GM23338 (cell line): ENCODE results near the gene TMEM135. TPM values are rescaled to one million over a fixed set of nuclear protein-coding genes. Genes with fewer than 3 reads are reported as not detected.
"Not testable (repeated sequence)": the region's sequence is repeated elsewhere in the genome, so short reads cannot be mapped to it uniquely, and the experiment has no call there.

Source experiments
- ATAC-seq: fragments of 200-7000 bp; cut with Tn5 transposase; 3 replicates; pipeline ENCODE4 v1.9.1; 2020
- DNase-seq: peaks from one replicate; pipeline ENCODE4 v3.0.0-alpha.2; 2015; ENCODE audit warnings: low spot score
- H2AFZ ChIP-seq: fragments of 200-600 bp; sonication (generic); 2 replicates; pipeline ENCODE4 v1.8.0; 2016; ENCODE audit warnings: antibody characterized with exemption, mild to moderate bottlenecking, moderate library complexity
- H3F3A ChIP-seq: fragments of 200-600 bp; sonication (generic); replicated peaks from 2 replicates; pipeline ENCODE4 v1.8.0; 2017; ENCODE audit warnings: antibody characterized with exemption, mixed run types, low read depth
- H3K27ac ChIP-seq: fragments of 200-600 bp; sonication (generic); 2 replicates; pipeline ENCODE4 v1.6.1; 2016; ENCODE audit warnings: low read depth
- H3K27me3 ChIP-seq: fragments of 200-600 bp; sonication (generic); 2 replicates; pipeline ENCODE4 v1.8.0; 2016; ENCODE audit warnings: mild to moderate bottlenecking, mixed run types, moderate library complexity; ENCODE audit not compliant: insufficient read depth
- H3K36me3 ChIP-seq: fragments of 200-600 bp; sonication (generic); 2 replicates; pipeline ENCODE4 v1.8.0; 2016; ENCODE audit warnings: mild to moderate bottlenecking; ENCODE audit not compliant: insufficient read depth
- H3K4me1 ChIP-seq: fragments of 200-600 bp; sonication (generic); 2 replicates; pipeline ENCODE4 v1.8.0; 2016; ENCODE audit warnings: mild to moderate bottlenecking, moderate library complexity; ENCODE audit not compliant: insufficient read depth
- H3K4me2 ChIP-seq: fragments of 200-600 bp; sonication (generic); 2 replicates; pipeline ENCODE4 v1.7.1; 2017; ENCODE audit warnings: mixed run types
- H3K4me3 ChIP-seq: fragments of 200-600 bp; sonication (generic); 2 replicates; pipeline ENCODE4 v1.6.1; 2016; ENCODE audit warnings: mixed run types
- H3K79me2 ChIP-seq: fragments of 200-600 bp; sonication (generic); replicated peaks from 2 replicates; pipeline ENCODE4 v1.8.0; 2017; ENCODE audit warnings: mild to moderate bottlenecking; ENCODE audit not compliant: insufficient read depth
- H3K9me2 ChIP-seq: fragments of 200-600 bp; sonication (generic); 2 replicates; pipeline ENCODE4 v1.8.0; 2017; ENCODE audit not compliant: insufficient read depth
- H4K20me1 ChIP-seq: fragments of 200-600 bp; sonication (generic); replicated peaks from 2 replicates; pipeline ENCODE4 v1.8.0; 2017; ENCODE audit warnings: mild to moderate bottlenecking; ENCODE audit not compliant: insufficient read depth
- H3K27ac Mint-ChIP-seq: 2 replicates; pipeline ENCODE4 v1.8.0; 2020; ENCODE audit warnings: inconsistent platforms, mild to moderate bottlenecking, moderate library complexity, mixed read lengths
- H3K27me3 Mint-ChIP-seq: 3 replicates; pipeline ENCODE4 v1.8.0; 2022; ENCODE audit warnings: low read depth, mild to moderate bottlenecking, moderate library complexity, mixed read lengths, inconsistent platforms; ENCODE audit not compliant: insufficient read depth, poor library complexity
- H3K36me3 Mint-ChIP-seq: 3 replicates; pipeline ENCODE4 v1.8.0; 2021; ENCODE audit warnings: low read depth, mild to moderate bottlenecking, inconsistent platforms, moderate library complexity, mixed read lengths
- H3K4me1 Mint-ChIP-seq: 3 replicates; pipeline ENCODE4 v1.8.0; 2020; ENCODE audit warnings: mild to moderate bottlenecking, inconsistent platforms, mixed read lengths
- H3K4me3 Mint-ChIP-seq: 3 replicates; pipeline ENCODE4 v1.8.0; 2021; ENCODE audit warnings: moderate library complexity, mild to moderate bottlenecking, inconsistent platforms, mixed read lengths
- H3K9me3 Mint-ChIP-seq: 3 replicates; pipeline ENCODE4 v1.8.0; 2020; ENCODE audit warnings: moderate library complexity, mild to moderate bottlenecking, inconsistent platforms, mixed read lengths
- CREB1 ChIP-seq: fragments of 250-450 bp; sonication (Bioruptor Pico); IDR thresholded peaks from 2 replicates; pipeline ENCODE4 v1.5.0; 2020; ENCODE audit warnings: low read depth, mild to moderate bottlenecking, moderate library complexity
- EZH2phosphoT487 ChIP-seq: fragments of 200-600 bp; sonication (generic); IDR thresholded peaks from one replicate; pipeline ENCODE4 v1.8.1; 2018; ENCODE audit warnings: antibody characterized with exemption; ENCODE audit not compliant: unreplicated experiment
- JUNB ChIP-seq: IDR thresholded peaks from one replicate; pipeline ENCODE4 v1.6.1; 2016; ENCODE audit warnings: antibody characterized with exemption; ENCODE audit not compliant: unreplicated experiment
- ZNF114 ChIP-seq: fragments of 250-450 bp; sonication (Bioruptor Pico); IDR thresholded peaks from 2 replicates; pipeline ENCODE4 v1.5.0; 2020; ENCODE audit warnings: mild to moderate bottlenecking, moderate library complexity
- ZNF331 ChIP-seq: fragments of 250-450 bp; sonication (Bioruptor Pico); IDR thresholded peaks from 2 replicates; pipeline ENCODE4 v1.5.0; 2020; ENCODE audit warnings: low read depth, mild to moderate bottlenecking, moderate library complexity
- polyA plus RNA-seq: library from polyadenylated mRNA; unstranded; fragments of >200 nt; fragmentation: Nextera tagmentation; extraction: Ambion mirVana; gene quantifications from 2 replicates; pipeline ENCODE4 v1.2.1, GENCODE V29; 2016
- total RNA-seq: library from RNA; depleted of rRNA; stranded (reverse); fragments of >200 nt; shearing (Covaris generic); gene quantifications from 2 replicates; pipeline ENCODE4 v1.2.3, GENCODE V29; 2014
- TF ChIP-seq, protein P1 (sequence below): IDR thresholded peaks from one replicate; pipeline ENCODE4 v1.6.1; 2018; ENCODE audit warnings: antibody characterized with exemption; ENCODE audit not compliant: unreplicated experiment
- TF ChIP-seq, protein P2 (sequence below): IDR thresholded peaks from 2 replicates; pipeline ENCODE4 v1.6.1; 2016; ENCODE audit warnings: antibody characterized with exemption
- TF ChIP-seq, protein P3 (sequence below), 2 experiments: fragments of 200-600 bp in 1 of 2; sonication (generic) in 1 of 2; conservative IDR thresholded peaks; 2 replicates each; pipeline versions ENCODE4 v1.5.1 to v1.6.1; 2016 to 2017; ENCODE audit warnings: antibody characterized with exemption in 2 of 2, low read depth in 2 of 2, mild to moderate bottlenecking in 2 of 2, moderate library complexity in 1 of 2

Gene TMEM135
- total and polyA plus RNA-seq, 2 experiments from 2014 or later = 23.4 to 49.9 TPM

DNA sequence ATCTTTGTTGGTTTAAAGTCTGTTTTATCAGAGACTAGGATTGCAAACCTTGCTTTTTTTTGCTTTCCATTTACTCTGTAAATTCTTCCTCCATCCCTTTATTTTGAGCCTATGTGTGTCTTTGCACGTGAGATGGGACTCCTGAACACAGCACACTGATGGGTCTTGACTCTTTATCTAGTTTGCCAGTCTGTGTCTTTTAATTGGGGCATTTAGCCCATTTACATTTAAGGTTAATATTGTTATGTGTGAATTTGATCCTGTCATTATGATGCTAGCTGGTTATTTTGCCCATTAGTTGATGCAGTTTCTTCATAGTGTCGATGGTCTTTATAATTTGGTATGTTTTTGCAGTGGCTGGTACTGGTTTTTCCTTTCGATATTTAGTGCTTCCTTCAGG lies 131.3 kb downstream of the TMEM135 start:
- DNase-seq, H3K27me3 Mint-ChIP-seq, H3K4me3 Mint-ChIP-seq, H3K4me1 Mint-ChIP-seq, ATAC-seq, H3K27ac Mint-ChIP-seq, H3K27ac ChIP-seq, H3K4me2 ChIP-seq, H2AFZ ChIP-seq, H3K27me3 ChIP-seq, H3K4me1 ChIP-seq, H4K20me1 ChIP-seq, H3F3A ChIP-seq, H3K36me3 ChIP-seq, H3K9me2 ChIP-seq, H3K4me3 ChIP-seq: not testable (repeated sequence)
- H3K36me3 Mint-ChIP-seq = peaks cover 14% of the 10 kb centered on the region; the same call in 2 of the 3 replicates
- H3K79me2 ChIP-seq = peaks cover 22% of the 10 kb centered on the region
- H3K9me3 Mint-ChIP-seq = peaks cover 14% of the 10 kb centered on the region; the same call in 1 of the 3 replicates

DNA sequence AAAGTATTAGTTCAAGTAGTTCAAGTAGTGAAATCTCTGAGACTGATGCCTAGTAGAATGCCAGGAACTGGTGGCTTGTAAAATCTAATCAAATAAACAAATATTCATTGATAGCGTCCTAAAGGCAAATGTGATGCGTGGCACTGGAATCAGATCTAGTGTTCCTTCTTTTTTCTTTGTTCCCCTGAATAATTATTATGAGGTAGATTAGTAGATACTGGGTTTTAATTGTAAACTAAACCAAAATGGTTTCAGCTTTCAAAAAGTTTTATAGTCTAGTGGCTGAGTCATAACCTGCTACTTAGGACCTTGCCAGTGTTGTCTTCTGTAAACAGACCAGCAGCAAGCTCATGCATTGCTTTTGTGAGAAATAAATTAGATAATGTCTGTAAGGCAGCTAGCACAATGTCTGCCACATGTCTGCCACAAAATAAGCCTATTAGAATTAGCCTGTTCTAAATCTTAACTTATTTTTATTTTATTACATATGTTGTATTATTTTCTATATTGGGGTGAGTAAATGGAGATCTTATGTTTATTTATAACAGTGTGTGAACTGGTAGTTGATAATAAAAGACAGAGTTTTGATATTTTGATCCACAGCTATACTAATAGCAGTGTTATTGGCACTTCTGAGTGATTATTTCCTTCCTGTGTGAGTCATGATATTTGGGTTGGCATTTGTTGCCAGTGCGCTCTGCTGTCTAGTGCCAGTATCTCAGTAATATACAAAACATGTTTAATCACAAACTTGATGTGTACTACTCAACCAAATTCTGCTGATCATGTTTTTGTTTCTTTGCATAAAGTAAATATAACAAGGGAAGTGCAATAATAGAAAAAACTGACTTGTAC lies 135.7 kb downstream of the TMEM135 start:
- no peak overlapping the region for H2AFZ ChIP-seq
- no peaks in the 10 kb centered on the region for H3K9me2 ChIP-seq
- H3K4me3 Mint-ChIP-seq = no peak overlapping the region
- no peak for ATAC-seq
- no peak overlapping the region for H3K27ac ChIP-seq
- no peak overlapping the region for H3K27ac Mint-ChIP-seq
- H4K20me1 ChIP-seq = no peaks in the 10 kb centered on the region
- no peaks in the 10 kb centered on the region for H3F3A ChIP-seq
- H3K36me3 Mint-ChIP-seq = peaks cover 20% of the 10 kb centered on the region; the same call in 2 of the 3 replicates
- H3K9me3 Mint-ChIP-seq = peaks cover 6% of the 10 kb centered on the region; the same call in 2 of the 3 replicates
- H3K4me2 ChIP-seq = no peak overlapping the region
- no peaks in the 10 kb centered on the region for H3K27me3 ChIP-seq
- peaks cover 3% of the 10 kb centered on the region; the same call in 1 of the 2 replicates for H3K36me3 ChIP-seq
- no peak overlapping the region for H3K4me3 ChIP-seq
- H3K27me3 Mint-ChIP-seq = no peaks in the 10 kb centered on the region
- H3K4me1 Mint-ChIP-seq = peaks cover 15% of the 10 kb centered on the region; the same call in 2 of the 3 replicates
- no peak for DNase-seq
- H3K79me2 ChIP-seq = peaks cover 13% of the 10 kb centered on the region
- H3K4me1 ChIP-seq = 0 out of 2 replicates have a peak, but pooled peaks cover 4% of the 10 kb centered on the region
- TF ChIP-seq, protein P1, sequence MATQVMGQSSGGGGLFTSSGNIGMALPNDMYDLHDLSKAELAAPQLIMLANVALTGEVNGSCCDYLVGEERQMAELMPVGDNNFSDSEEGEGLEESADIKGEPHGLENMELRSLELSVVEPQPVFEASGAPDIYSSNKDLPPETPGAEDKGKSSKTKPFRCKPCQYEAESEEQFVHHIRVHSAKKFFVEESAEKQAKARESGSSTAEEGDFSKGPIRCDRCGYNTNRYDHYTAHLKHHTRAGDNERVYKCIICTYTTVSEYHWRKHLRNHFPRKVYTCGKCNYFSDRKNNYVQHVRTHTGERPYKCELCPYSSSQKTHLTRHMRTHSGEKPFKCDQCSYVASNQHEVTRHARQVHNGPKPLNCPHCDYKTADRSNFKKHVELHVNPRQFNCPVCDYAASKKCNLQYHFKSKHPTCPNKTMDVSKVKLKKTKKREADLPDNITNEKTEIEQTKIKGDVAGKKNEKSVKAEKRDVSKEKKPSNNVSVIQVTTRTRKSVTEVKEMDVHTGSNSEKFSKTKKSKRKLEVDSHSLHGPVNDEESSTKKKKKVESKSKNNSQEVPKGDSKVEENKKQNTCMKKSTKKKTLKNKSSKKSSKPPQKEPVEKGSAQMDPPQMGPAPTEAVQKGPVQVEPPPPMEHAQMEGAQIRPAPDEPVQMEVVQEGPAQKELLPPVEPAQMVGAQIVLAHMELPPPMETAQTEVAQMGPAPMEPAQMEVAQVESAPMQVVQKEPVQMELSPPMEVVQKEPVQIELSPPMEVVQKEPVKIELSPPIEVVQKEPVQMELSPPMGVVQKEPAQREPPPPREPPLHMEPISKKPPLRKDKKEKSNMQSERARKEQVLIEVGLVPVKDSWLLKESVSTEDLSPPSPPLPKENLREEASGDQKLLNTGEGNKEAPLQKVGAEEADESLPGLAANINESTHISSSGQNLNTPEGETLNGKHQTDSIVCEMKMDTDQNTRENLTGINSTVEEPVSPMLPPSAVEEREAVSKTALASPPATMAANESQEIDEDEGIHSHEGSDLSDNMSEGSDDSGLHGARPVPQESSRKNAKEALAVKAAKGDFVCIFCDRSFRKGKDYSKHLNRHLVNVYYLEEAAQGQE = no peak
- TF ChIP-seq ZNF114 (CRISPR knock-in tag) = no peak
- no peak for TF ChIP-seq ZNF331 (CRISPR knock-in tag)
- no peak for TF ChIP-seq CREB1 (CRISPR knock-in tag)
- TF ChIP-seq EZH2phosphoT487 = no peak
- no peak for TF ChIP-seq JUNB
- TF ChIP-seq, protein P2, sequence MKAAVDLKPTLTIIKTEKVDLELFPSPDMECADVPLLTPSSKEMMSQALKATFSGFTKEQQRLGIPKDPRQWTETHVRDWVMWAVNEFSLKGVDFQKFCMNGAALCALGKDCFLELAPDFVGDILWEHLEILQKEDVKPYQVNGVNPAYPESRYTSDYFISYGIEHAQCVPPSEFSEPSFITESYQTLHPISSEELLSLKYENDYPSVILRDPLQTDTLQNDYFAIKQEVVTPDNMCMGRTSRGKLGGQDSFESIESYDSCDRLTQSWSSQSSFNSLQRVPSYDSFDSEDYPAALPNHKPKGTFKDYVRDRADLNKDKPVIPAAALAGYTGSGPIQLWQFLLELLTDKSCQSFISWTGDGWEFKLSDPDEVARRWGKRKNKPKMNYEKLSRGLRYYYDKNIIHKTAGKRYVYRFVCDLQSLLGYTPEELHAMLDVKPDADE = no peak
- TF ChIP-seq, protein P3, sequence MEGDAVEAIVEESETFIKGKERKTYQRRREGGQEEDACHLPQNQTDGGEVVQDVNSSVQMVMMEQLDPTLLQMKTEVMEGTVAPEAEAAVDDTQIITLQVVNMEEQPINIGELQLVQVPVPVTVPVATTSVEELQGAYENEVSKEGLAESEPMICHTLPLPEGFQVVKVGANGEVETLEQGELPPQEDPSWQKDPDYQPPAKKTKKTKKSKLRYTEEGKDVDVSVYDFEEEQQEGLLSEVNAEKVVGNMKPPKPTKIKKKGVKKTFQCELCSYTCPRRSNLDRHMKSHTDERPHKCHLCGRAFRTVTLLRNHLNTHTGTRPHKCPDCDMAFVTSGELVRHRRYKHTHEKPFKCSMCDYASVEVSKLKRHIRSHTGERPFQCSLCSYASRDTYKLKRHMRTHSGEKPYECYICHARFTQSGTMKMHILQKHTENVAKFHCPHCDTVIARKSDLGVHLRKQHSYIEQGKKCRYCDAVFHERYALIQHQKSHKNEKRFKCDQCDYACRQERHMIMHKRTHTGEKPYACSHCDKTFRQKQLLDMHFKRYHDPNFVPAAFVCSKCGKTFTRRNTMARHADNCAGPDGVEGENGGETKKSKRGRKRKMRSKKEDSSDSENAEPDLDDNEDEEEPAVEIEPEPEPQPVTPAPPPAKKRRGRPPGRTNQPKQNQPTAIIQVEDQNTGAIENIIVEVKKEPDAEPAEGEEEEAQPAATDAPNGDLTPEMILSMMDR (conservative IDR thresholded peaks at IDR 0.05; ENCODE audit: low read depth in 2 of 2) = no peak
